HG03469 (cell line): ENCODE results near the gene HMGB2.
A peak's percentile ranks its signal among the peaks of the same experiment; 100 is the strongest.

Experiments
- ATAC-seq: cut with Tn5 transposase; IDR thresholded peaks from one replicate; pipeline ENCODE4 v1.9.1; 2021; ENCODE audit warnings: mild to moderate bottlenecking, moderate library complexity, moderate number of reproducible peaks; ENCODE audit not compliant: unreplicated experiment

The HMGB2 gene

GRCh38 chr4:173334085-173334890 is at the start of gene HMGB2:
Gene HMGB2 (minus strand): TSS chr4:173334358. CDS start chr4:173333649, 709 bp downstream.
- ATAC-seq: peak; percentile 90

- ATAC-seq: no peak
These were observed 48.2 kb upstream of the HMGB2 start for GRCh38 chr4:173382349-173382748.

- ATAC-seq: no peak
These were observed 47.5 kb upstream of the HMGB2 start for GRCh38 chr4:173381610-173382009.

- no peak for ATAC-seq
These were observed 46.8 kb upstream of the HMGB2 start for GRCh38 chr4:173380987-173381386.

- no peak for ATAC-seq
These were observed 45.8 kb upstream of the HMGB2 start for GRCh38 chr4:173379929-173380328.

GRCh38 chr4:173374588-173374987 is 40.4 kb upstream of the HMGB2 start:
- ATAC-seq: no peak

- peak; percentile 6 for ATAC-seq
These were observed 37.4 kb upstream of the HMGB2 start for GRCh38 chr4:173371292-173372192.

- peak; percentile 50 for ATAC-seq
These were observed 36.5 kb upstream of the HMGB2 start, which contains the start of gene SAP30 for GRCh38 chr4:173370477-173371291. Gene SAP30 (plus strand): TSS chr4:173370954. CDS start chr4:173371183, 229 bp downstream.

GRCh38 chr4:173370130-173370476 is 35.9 kb upstream of the HMGB2 start:
- no peak for ATAC-seq

- ATAC-seq: no peak
These were observed 33.8 kb upstream of the HMGB2 start for GRCh38 chr4:173367946-173368345.

- ATAC-seq: peak; percentile 28
These were observed 33.1 kb upstream of the HMGB2 start for GRCh38 chr4:173367285-173367684.

GRCh38 chr4:173365359-173365996 is 31.3 kb upstream of the HMGB2 start:
- ATAC-seq: no peak

- no peak for ATAC-seq
These were observed 28.5 kb upstream of the HMGB2 start for GRCh38 chr4:173362666-173363065.

- ATAC-seq: no peak
These were observed 26.5 kb upstream of the HMGB2 start for GRCh38 chr4:173360587-173361221.

GRCh38 chr4:173357939-173358338 is 23.8 kb upstream of the HMGB2 start:
- no peak for ATAC-seq

- ATAC-seq: no peak
These were observed 13.3 kb upstream of the HMGB2 start for GRCh38 chr4:173347467-173347866.

GRCh38 chr4:173346074-173346473 is 11.9 kb upstream of the HMGB2 start:
- ATAC-seq: no peak

- ATAC-seq: no peak
These were observed 11.5 kb upstream of the HMGB2 start for GRCh38 chr4:173345648-173346047.

GRCh38 chr4:173343832-173344397 is 9.8 kb upstream of the HMGB2 start:
- ATAC-seq: no peak

GRCh38 chr4:173337463-173337862 is 3.3 kb upstream of the HMGB2 start:
- no peak for ATAC-seq
